GM23338 (cell line): ENCODE results near the gene HAUS8. TPM values are rescaled to one million over a fixed set of nuclear protein-coding genes. Genes with fewer than 3 reads are reported as not detected.

Experiments
- ATAC-seq: fragments of 200-7000 bp; cut with Tn5 transposase; 3 replicates; pipeline ENCODE4 v1.9.1; 2020
- DNase-seq: peaks from one replicate; pipeline ENCODE4 v3.0.0-alpha.2; 2015; ENCODE audit warnings: low spot score
- H2AFZ ChIP-seq: fragments of 200-600 bp; sonication (generic); 2 replicates; pipeline ENCODE4 v1.8.0; 2016; ENCODE audit warnings: antibody characterized with exemption, mild to moderate bottlenecking, moderate library complexity
- H3F3A ChIP-seq: fragments of 200-600 bp; sonication (generic); replicated peaks from 2 replicates; pipeline ENCODE4 v1.8.0; 2017; ENCODE audit warnings: antibody characterized with exemption, mixed run types, low read depth
- H3K27ac ChIP-seq: fragments of 200-600 bp; sonication (generic); 2 replicates; pipeline ENCODE4 v1.6.1; 2016; ENCODE audit warnings: low read depth
- H3K27me3 ChIP-seq: fragments of 200-600 bp; sonication (generic); 2 replicates; pipeline ENCODE4 v1.8.0; 2016; ENCODE audit warnings: mild to moderate bottlenecking, mixed run types, moderate library complexity; ENCODE audit not compliant: insufficient read depth
- H3K36me3 ChIP-seq: fragments of 200-600 bp; sonication (generic); 2 replicates; pipeline ENCODE4 v1.8.0; 2016; ENCODE audit warnings: mild to moderate bottlenecking; ENCODE audit not compliant: insufficient read depth
- H3K4me1 ChIP-seq: fragments of 200-600 bp; sonication (generic); 2 replicates; pipeline ENCODE4 v1.8.0; 2016; ENCODE audit warnings: mild to moderate bottlenecking, moderate library complexity; ENCODE audit not compliant: insufficient read depth
- H3K4me2 ChIP-seq: fragments of 200-600 bp; sonication (generic); 2 replicates; pipeline ENCODE4 v1.7.1; 2017; ENCODE audit warnings: mixed run types
- H3K4me3 ChIP-seq: fragments of 200-600 bp; sonication (generic); 2 replicates; pipeline ENCODE4 v1.6.1; 2016; ENCODE audit warnings: mixed run types
- H3K79me2 ChIP-seq: fragments of 200-600 bp; sonication (generic); replicated peaks from 2 replicates; pipeline ENCODE4 v1.8.0; 2017; ENCODE audit warnings: mild to moderate bottlenecking; ENCODE audit not compliant: insufficient read depth
- H3K9me2 ChIP-seq: fragments of 200-600 bp; sonication (generic); 2 replicates; pipeline ENCODE4 v1.8.0; 2017; ENCODE audit not compliant: insufficient read depth
- H4K20me1 ChIP-seq: fragments of 200-600 bp; sonication (generic); replicated peaks from 2 replicates; pipeline ENCODE4 v1.8.0; 2017; ENCODE audit warnings: mild to moderate bottlenecking; ENCODE audit not compliant: insufficient read depth
- H3K27ac Mint-ChIP-seq: 2 replicates; pipeline ENCODE4 v1.8.0; 2020; ENCODE audit warnings: inconsistent platforms, mild to moderate bottlenecking, moderate library complexity, mixed read lengths
- H3K27me3 Mint-ChIP-seq: 3 replicates; pipeline ENCODE4 v1.8.0; 2022; ENCODE audit warnings: low read depth, mild to moderate bottlenecking, moderate library complexity, mixed read lengths, inconsistent platforms; ENCODE audit not compliant: insufficient read depth, poor library complexity
- H3K36me3 Mint-ChIP-seq: 3 replicates; pipeline ENCODE4 v1.8.0; 2021; ENCODE audit warnings: low read depth, mild to moderate bottlenecking, inconsistent platforms, moderate library complexity, mixed read lengths
- H3K4me1 Mint-ChIP-seq: 3 replicates; pipeline ENCODE4 v1.8.0; 2020; ENCODE audit warnings: mild to moderate bottlenecking, inconsistent platforms, mixed read lengths
- H3K4me3 Mint-ChIP-seq: 3 replicates; pipeline ENCODE4 v1.8.0; 2021; ENCODE audit warnings: moderate library complexity, mild to moderate bottlenecking, inconsistent platforms, mixed read lengths
- H3K9me3 Mint-ChIP-seq: 3 replicates; pipeline ENCODE4 v1.8.0; 2020; ENCODE audit warnings: moderate library complexity, mild to moderate bottlenecking, inconsistent platforms, mixed read lengths
- CREB1 ChIP-seq: fragments of 250-450 bp; sonication (Bioruptor Pico); IDR thresholded peaks from 2 replicates; pipeline ENCODE4 v1.5.0; 2020; ENCODE audit warnings: low read depth, mild to moderate bottlenecking, moderate library complexity
- ETS1 ChIP-seq: IDR thresholded peaks from 2 replicates; pipeline ENCODE4 v1.6.1; 2016; ENCODE audit warnings: antibody characterized with exemption
- EZH2 ChIP-seq: fragments of 200-600 bp; sonication (generic); IDR thresholded peaks from one replicate; pipeline ENCODE4 v1.8.0; 2017; ENCODE audit warnings: antibody characterized with exemption, mild to moderate bottlenecking, low read depth; ENCODE audit not compliant: unreplicated experiment
- EZH2phosphoT487 ChIP-seq: fragments of 200-600 bp; sonication (generic); IDR thresholded peaks from one replicate; pipeline ENCODE4 v1.8.1; 2018; ENCODE audit warnings: antibody characterized with exemption; ENCODE audit not compliant: unreplicated experiment
- JUNB ChIP-seq: IDR thresholded peaks from one replicate; pipeline ENCODE4 v1.6.1; 2016; ENCODE audit warnings: antibody characterized with exemption; ENCODE audit not compliant: unreplicated experiment
- NANOG ChIP-seq: IDR thresholded peaks from 2 replicates; pipeline ENCODE4 v1.6.1; 2016; ENCODE audit warnings: antibody characterized with exemption, borderline replicate concordance
- POLR2AphosphoS5 ChIP-seq: IDR thresholded peaks from 2 replicates; pipeline ENCODE4 v1.6.1; 2016; ENCODE audit warnings: antibody characterized with exemption, low read depth
- STAT1 ChIP-seq: IDR thresholded peaks from one replicate; pipeline ENCODE4 v1.6.1; 2016; ENCODE audit warnings: antibody characterized with exemption; ENCODE audit not compliant: unreplicated experiment
- ZNF114 ChIP-seq: fragments of 250-450 bp; sonication (Bioruptor Pico); IDR thresholded peaks from 2 replicates; pipeline ENCODE4 v1.5.0; 2020; ENCODE audit warnings: mild to moderate bottlenecking, moderate library complexity
- ZNF331 ChIP-seq: fragments of 250-450 bp; sonication (Bioruptor Pico); IDR thresholded peaks from 2 replicates; pipeline ENCODE4 v1.5.0; 2020; ENCODE audit warnings: low read depth, mild to moderate bottlenecking, moderate library complexity
- polyA plus RNA-seq: library from polyadenylated mRNA; unstranded; fragments of >200 nt; fragmentation: Nextera tagmentation; extraction: Ambion mirVana; gene quantifications from 2 replicates; pipeline ENCODE4 v1.2.1, GENCODE V29; 2016
- total RNA-seq: library from RNA; depleted of rRNA; stranded (reverse); fragments of >200 nt; shearing (Covaris generic); gene quantifications from 2 replicates; pipeline ENCODE4 v1.2.3, GENCODE V29; 2014
- TF ChIP-seq, protein P1 (sequence below): IDR thresholded peaks from one replicate; pipeline ENCODE4 v1.6.1; 2018; ENCODE audit warnings: antibody characterized with exemption; ENCODE audit not compliant: unreplicated experiment
- TF ChIP-seq, protein P2 (sequence below): fragments of 250-450 bp; sonication (Bioruptor Pico); IDR thresholded peaks from 2 replicates; pipeline ENCODE4 v1.5.0; 2020; ENCODE audit warnings: mild to moderate bottlenecking, moderate library complexity
- TF ChIP-seq, protein P3 (sequence below), 2 experiments: fragments of 200-600 bp in 1 of 2; sonication (generic) in 1 of 2; conservative IDR thresholded peaks; 2 replicates each; pipeline versions ENCODE4 v1.5.1 to v1.6.1; 2016 to 2017; ENCODE audit warnings: antibody characterized with exemption in 2 of 2, low read depth in 2 of 2, mild to moderate bottlenecking in 2 of 2, moderate library complexity in 1 of 2

Gene HAUS8
- total and polyA plus RNA-seq, 2 experiments from 2014 or later, result 11.1 to 33.3 TPM

- peaks cover 2% of the 10 kb centered on the region; the same call in 1 of the 2 replicates for H3F3A ChIP-seq
- peaks cover 12% of the 10 kb centered on the region for H3K9me3 Mint-ChIP-seq
- TF ChIP-seq NANOG (no peak), CREB1 (CRISPR knock-in tag) (no peak), ZNF114 (CRISPR knock-in tag) (no peak), ZNF331 (CRISPR knock-in tag) (no peak), EZH2 (no peak), POLR2AphosphoS5 (no peak), JUNB (no peak), ETS1 (no peak), STAT1 (no peak), EZH2phosphoT487 (no peak)
- TF ChIP-seq, protein P1, sequence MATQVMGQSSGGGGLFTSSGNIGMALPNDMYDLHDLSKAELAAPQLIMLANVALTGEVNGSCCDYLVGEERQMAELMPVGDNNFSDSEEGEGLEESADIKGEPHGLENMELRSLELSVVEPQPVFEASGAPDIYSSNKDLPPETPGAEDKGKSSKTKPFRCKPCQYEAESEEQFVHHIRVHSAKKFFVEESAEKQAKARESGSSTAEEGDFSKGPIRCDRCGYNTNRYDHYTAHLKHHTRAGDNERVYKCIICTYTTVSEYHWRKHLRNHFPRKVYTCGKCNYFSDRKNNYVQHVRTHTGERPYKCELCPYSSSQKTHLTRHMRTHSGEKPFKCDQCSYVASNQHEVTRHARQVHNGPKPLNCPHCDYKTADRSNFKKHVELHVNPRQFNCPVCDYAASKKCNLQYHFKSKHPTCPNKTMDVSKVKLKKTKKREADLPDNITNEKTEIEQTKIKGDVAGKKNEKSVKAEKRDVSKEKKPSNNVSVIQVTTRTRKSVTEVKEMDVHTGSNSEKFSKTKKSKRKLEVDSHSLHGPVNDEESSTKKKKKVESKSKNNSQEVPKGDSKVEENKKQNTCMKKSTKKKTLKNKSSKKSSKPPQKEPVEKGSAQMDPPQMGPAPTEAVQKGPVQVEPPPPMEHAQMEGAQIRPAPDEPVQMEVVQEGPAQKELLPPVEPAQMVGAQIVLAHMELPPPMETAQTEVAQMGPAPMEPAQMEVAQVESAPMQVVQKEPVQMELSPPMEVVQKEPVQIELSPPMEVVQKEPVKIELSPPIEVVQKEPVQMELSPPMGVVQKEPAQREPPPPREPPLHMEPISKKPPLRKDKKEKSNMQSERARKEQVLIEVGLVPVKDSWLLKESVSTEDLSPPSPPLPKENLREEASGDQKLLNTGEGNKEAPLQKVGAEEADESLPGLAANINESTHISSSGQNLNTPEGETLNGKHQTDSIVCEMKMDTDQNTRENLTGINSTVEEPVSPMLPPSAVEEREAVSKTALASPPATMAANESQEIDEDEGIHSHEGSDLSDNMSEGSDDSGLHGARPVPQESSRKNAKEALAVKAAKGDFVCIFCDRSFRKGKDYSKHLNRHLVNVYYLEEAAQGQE, result no peak
- TF ChIP-seq, protein P2, sequence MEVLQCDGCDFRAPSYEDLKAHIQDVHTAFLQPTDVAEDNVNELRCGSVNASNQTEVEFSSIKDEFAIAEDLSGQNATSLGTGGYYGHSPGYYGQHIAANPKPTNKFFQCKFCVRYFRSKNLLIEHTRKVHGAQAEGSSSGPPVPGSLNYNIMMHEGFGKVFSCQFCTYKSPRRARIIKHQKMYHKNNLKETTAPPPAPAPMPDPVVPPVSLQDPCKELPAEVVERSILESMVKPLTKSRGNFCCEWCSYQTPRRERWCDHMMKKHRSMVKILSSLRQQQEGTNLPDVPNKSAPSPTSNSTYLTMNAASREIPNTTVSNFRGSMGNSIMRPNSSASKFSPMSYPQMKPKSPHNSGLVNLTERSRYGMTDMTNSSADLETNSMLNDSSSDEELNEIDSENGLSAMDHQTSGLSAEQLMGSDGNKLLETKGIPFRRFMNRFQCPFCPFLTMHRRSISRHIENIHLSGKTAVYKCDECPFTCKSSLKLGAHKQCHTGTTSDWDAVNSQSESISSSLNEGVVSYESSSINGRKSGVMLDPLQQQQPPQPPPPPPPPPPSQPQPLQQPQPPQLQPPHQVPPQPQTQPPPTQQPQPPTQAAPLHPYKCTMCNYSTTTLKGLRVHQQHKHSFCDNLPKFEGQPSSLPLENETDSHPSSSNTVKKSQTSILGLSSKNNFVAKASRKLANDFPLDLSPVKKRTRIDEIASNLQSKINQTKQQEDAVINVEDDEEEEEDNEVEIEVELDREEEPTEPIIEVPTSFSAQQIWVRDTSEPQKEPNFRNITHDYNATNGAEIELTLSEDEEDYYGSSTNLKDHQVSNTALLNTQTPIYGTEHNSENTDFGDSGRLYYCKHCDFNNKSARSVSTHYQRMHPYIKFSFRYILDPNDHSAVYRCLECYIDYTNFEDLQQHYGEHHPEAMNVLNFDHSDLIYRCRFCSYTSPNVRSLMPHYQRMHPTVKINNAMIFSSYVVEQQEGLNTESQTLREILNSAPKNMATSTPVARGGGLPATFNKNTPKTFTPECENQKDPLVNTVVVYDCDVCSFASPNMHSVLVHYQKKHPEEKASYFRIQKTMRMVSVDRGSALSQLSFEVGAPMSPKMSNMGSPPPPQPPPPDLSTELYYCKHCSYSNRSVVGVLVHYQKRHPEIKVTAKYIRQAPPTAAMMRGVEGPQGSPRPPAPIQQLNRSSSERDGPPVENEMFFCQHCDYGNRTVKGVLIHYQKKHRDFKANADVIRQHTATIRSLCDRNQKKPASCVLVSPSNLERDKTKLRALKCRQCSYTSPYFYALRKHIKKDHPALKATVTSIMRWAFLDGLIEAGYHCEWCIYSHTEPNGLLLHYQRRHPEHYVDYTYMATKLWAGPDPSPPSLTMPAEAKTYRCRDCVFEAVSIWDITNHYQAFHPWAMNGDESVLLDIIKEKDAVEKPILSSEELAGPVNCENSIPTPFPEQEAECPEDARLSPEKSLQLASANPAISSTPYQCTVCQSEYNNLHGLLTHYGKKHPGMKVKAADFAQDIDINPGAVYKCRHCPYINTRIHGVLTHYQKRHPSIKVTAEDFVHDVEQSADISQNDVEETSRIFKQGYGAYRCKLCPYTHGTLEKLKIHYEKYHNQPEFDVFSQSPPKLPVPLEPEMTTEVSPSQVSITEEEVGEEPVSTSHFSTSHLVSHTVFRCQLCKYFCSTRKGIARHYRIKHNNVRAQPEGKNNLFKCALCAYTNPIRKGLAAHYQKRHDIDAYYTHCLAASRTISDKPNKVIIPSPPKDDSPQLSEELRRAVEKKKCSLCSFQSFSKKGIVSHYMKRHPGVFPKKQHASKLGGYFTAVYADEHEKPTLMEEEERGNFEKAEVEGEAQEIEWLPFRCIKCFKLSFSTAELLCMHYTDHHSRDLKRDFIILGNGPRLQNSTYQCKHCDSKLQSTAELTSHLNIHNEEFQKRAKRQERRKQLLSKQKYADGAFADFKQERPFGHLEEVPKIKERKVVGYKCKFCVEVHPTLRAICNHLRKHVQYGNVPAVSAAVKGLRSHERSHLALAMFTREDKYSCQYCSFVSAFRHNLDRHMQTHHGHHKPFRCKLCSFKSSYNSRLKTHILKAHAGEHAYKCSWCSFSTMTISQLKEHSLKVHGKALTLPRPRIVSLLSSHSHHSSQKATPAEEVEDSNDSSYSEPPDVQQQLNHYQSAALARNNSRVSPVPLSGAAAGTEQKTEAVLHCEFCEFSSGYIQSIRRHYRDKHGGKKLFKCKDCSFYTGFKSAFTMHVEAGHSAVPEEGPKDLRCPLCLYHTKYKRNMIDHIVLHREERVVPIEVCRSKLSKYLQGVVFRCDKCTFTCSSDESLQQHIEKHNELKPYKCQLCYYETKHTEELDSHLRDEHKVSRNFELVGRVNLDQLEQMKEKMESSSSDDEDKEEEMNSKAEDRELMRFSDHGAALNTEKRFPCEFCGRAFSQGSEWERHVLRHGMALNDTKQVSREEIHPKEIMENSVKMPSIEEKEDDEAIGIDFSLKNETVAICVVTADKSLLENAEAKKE (CRISPR knock-in tag), result no peak
- TF ChIP-seq, protein P3, sequence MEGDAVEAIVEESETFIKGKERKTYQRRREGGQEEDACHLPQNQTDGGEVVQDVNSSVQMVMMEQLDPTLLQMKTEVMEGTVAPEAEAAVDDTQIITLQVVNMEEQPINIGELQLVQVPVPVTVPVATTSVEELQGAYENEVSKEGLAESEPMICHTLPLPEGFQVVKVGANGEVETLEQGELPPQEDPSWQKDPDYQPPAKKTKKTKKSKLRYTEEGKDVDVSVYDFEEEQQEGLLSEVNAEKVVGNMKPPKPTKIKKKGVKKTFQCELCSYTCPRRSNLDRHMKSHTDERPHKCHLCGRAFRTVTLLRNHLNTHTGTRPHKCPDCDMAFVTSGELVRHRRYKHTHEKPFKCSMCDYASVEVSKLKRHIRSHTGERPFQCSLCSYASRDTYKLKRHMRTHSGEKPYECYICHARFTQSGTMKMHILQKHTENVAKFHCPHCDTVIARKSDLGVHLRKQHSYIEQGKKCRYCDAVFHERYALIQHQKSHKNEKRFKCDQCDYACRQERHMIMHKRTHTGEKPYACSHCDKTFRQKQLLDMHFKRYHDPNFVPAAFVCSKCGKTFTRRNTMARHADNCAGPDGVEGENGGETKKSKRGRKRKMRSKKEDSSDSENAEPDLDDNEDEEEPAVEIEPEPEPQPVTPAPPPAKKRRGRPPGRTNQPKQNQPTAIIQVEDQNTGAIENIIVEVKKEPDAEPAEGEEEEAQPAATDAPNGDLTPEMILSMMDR (conservative IDR thresholded peaks at IDR 0.05; ENCODE audit: low read depth in 2 of 2), result no peak
- no peaks in the 10 kb centered on the region for H3K27me3 ChIP-seq
- ATAC-seq, result no peak
- no peak overlapping the region for H3K4me3 ChIP-seq
- H3K36me3 Mint-ChIP-seq, result peaks cover 33% of the 10 kb centered on the region
- peaks cover 4% of the 10 kb centered on the region for H3K27me3 Mint-ChIP-seq
- peaks cover 7% of the 10 kb centered on the region for H4K20me1 ChIP-seq
- H3K36me3 ChIP-seq, result no peaks in the 10 kb centered on the region; the same call in 1 of the 2 replicates
- no peak overlapping the region for H2AFZ ChIP-seq
- H3K4me1 ChIP-seq, result no peaks in the 10 kb centered on the region; the same call in 1 of the 2 replicates
- peak overlapping the region; percentile 58; the same call in 1 of the 2 replicates for H3K27ac Mint-ChIP-seq
- no peak overlapping the region for H3K27ac ChIP-seq
- H3K4me1 Mint-ChIP-seq, result peaks cover 6% of the 10 kb centered on the region
- H3K79me2 ChIP-seq, result peaks cover 61% of the 10 kb centered on the region
- H3K9me2 ChIP-seq, result no peaks in the 10 kb centered on the region
- no peak overlapping the region for H3K4me3 Mint-ChIP-seq
- no peak for DNase-seq
- H3K4me2 ChIP-seq, result no peak overlapping the region
These were observed 23.1 kb upstream of the HAUS8 start for GRCh38 chr19:17098326-17098725.
